GM12865 (cell line): Measurements from ENCODE around the gene CPEB4.

Source experiments
- DNase-seq: peaks from one replicate; pipeline ENCODE4 v3.0.0; 2010; ENCODE audit warnings: low read depth
- H3K4me3 ChIP-seq: 2 replicates; pipeline ENCODE4 v1.5.1; 2011; ENCODE audit warnings: mild to moderate bottlenecking, low read depth, low read length, control low read depth
- CTCF ChIP-seq: IDR thresholded peaks from 2 replicates; pipeline ENCODE4 v1.5.1; 2011; ENCODE audit warnings: low read length, control low read depth, low read depth, inconsistent platforms; ENCODE audit not compliant: insufficient read depth; ENCODE audit errors: missing control alignments

CPEB4 gene

DNA sequence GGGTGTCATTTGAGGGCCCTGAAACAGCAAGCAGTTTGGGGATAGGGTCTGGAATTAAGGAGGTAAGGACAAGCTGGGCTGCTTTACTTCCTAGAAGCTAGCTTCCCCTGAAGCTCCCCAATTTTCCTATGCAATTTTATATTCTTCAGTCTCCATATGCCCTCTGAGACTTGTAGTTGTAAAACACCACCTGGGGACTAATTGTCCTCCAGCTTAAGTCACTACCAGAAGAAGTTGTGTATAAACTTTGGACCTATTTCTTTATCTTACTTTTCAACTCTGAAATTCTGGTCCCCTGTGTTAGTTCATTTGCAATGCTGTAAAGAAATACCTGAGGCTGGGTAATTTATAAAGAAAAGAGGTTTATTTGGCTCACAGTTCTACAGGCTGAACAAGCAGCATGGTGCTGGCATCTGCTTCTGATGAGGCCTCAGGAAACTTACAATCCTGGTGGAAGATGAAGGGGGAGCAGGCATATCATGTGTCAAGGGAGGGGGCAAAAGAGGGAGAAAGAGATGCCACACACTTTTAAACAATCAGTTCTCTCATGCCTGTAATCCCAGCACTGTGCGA lies 41.1 kb upstream of the CPEB4 start:
- no peak for DNase-seq

DNA sequence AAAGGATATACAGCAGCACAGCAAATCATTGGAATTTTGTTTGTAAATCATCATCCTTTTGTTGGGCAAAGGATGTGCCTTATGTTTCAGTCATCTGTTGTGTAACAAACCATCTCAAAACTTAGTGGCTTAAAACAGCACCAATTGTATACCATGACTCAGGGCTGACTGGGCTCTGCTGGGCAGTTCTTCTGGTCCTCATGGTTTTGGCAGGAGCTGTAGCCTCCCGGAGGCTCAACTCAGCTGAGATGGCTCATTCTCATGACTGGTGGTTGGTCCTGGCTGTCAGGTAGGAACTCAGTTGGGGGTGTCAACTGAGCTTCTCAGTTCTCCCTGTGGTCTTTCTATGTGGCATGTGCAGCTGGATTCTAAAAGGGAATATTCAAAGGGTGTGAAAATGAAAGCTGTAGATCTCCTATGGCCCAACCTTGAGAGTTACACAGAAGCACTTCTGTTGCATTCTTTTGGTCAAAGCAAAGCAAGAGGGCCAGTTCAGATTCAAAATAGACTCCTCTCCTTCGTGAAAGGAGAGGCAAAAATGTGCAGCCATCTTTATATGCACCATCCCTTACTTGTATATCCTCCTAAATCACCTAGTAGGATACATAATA lies 39.1 kb upstream of the CPEB4 start:
- no peak overlapping the region for H3K4me3 ChIP-seq
- no peak for TF ChIP-seq CTCF
- no peak for DNase-seq

More for the DNA sequence above, 41.1 kb upstream of the CPEB4 start:
- no peak overlapping the region for H3K4me3 ChIP-seq
- TF ChIP-seq CTCF = no peak

- H3K4me3 ChIP-seq = no peak overlapping the region
- no peak for TF ChIP-seq CTCF
- no peak for DNase-seq
Observed at GRCh38 chr5:173849908-173850307, 38.2 kb upstream of the CPEB4 start.

- no peak for TF ChIP-seq CTCF
- DNase-seq = no peak
- no peak overlapping the region for H3K4me3 ChIP-seq
Observed at GRCh38 chr5:173850659-173851058, 37.5 kb upstream of the CPEB4 start.

DNA sequence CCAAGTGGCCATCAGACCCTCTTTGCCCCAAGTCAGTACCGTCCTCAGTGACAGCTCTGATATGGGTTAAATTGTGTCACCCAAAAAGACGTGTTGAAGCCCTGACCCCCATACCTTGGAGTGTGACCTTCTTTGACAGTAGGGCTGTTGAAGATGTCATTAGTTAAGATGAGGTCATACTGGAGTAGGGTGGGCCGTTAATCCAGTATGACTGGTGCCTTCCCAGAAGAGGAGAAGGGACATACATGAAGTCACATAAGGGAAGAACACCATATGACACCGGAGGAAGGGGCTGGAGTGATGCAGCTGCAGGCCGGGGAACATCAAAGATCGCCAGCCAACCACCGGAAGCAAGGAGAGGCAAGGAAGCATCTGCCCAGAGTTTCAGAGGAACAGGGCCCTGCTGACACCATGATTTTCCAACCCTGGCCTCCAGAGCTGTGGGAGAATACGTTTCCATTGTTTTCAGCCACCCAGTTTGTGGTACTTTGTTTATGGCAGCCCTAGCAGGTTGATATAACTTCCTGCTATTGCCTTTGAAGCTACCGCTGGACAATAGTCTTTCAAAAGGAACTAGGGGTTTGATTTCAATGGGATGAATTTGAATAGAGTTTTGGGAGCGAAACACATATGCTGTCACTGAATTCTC lies 36.4 kb upstream of the CPEB4 start:
- no peak for DNase-seq
- no peak for TF ChIP-seq CTCF
- H3K4me3 ChIP-seq = no peak overlapping the region

GRCh38 chr5:173852790-173853359 lies 35.3 kb upstream of the CPEB4 start:
- no peak for DNase-seq
- no peak overlapping the region for H3K4me3 ChIP-seq
- TF ChIP-seq CTCF = no peak
